ENCODE data around the gene MEF2A.
"Not testable (repeated sequence)": the region's sequence is repeated elsewhere in the genome, so short reads cannot be mapped to it uniquely, and the experiment has no call there.

MEF2A gene

GRCh38 chr15:99651023-99651807 is 85.4 kb downstream of the MEF2A start:
- DNase-seq (ENCODE audit: low read depth) = no peak

GRCh38 chr15:99656205-99656604 is 90.4 kb downstream of the MEF2A start:
- DNase-seq (ENCODE audit: low read depth) = no peak

- no peak for DNase-seq (ENCODE audit: low read depth)
Measured at GRCh38 chr15:99657996-99658395, 92.2 kb downstream of the MEF2A start.

- no peak for DNase-seq (ENCODE audit: low read depth)
Measured at GRCh38 chr15:99662903-99663302, 97.1 kb downstream of the MEF2A start.

GRCh38 chr15:99666073-99666472 is 100.3 kb downstream of the MEF2A start:
- DNase-seq (ENCODE audit: low read depth) = not testable (repeated sequence)

GRCh38 chr15:99668533-99669182 is 102.9 kb downstream of the MEF2A start:
- DNase-seq (ENCODE audit: low read depth) = no peak

GRCh38 chr15:99669250-99669649 is 103.5 kb downstream of the MEF2A start:
- no peak for DNase-seq (ENCODE audit: low read depth)

- DNase-seq (ENCODE audit: low read depth) = no peak
Measured at GRCh38 chr15:99671926-99672635, 106.3 kb downstream of the MEF2A start.

- no peak for DNase-seq (ENCODE audit: low read depth)
Measured at GRCh38 chr15:99673111-99673510, 107.3 kb downstream of the MEF2A start.

GRCh38 chr15:99674279-99674678 is 108.5 kb downstream of the MEF2A start:
- no peak for DNase-seq (ENCODE audit: low read depth)

GRCh38 chr15:99677540-99678134 is 111.9 kb downstream of the MEF2A start:
- DNase-seq (ENCODE audit: low read depth) = no peak

GRCh38 chr15:99680276-99680675 is 114.5 kb downstream of the MEF2A start:
- no peak for DNase-seq (ENCODE audit: low read depth)

- no peak for DNase-seq (ENCODE audit: low read depth)
Measured at GRCh38 chr15:99681990-99682389, 116.2 kb downstream of the MEF2A start.

GRCh38 chr15:99682455-99682854 is 116.7 kb downstream of the MEF2A start:
- DNase-seq (ENCODE audit: low read depth) = no peak

- no peak for DNase-seq (ENCODE audit: low read depth)
Measured at GRCh38 chr15:99683000-99683670, 117.4 kb downstream of the MEF2A start.

- no peak for DNase-seq (ENCODE audit: low read depth)
Measured at GRCh38 chr15:99686290-99686689, 120.5 kb downstream of the MEF2A start.

- no peak for DNase-seq (ENCODE audit: low read depth)
Measured at GRCh38 chr15:99692825-99693224, 127.0 kb downstream of the MEF2A start.

- DNase-seq (ENCODE audit: low read depth) = no peak
Measured at GRCh38 chr15:99696096-99696495, 130.3 kb downstream of the MEF2A start.

- no peak for DNase-seq (ENCODE audit: low read depth)
Measured at GRCh38 chr15:99702895-99703602, 137.3 kb downstream of the MEF2A start.

GRCh38 chr15:99703603-99704443 is 138.0 kb downstream of the MEF2A start:
- DNase-seq (ENCODE audit: low read depth) = no peak

All from activated T-cell treated with anti-CD3 and anti-CD28 coated beads for 48 hours (primary cell).